Activated CD4-positive, alpha-beta T cell treated with anti-CD3 and anti-CD28 coated beads for 36 hours (primary cell): Measurements from ENCODE around the gene IL16. TPM values are rescaled to one million over a fixed set of nuclear protein-coding genes. Genes with fewer than 3 reads are reported as not detected.

Experiments
- ATAC-seq: fragments of 200-7000 bp; cut with Tn5 transposase; one replicate; pipeline ENCODE4 v1.10.0; 2021; ENCODE audit warnings: mild to moderate bottlenecking, moderate library complexity
- CTCF ChIA-PET: fragments of 350-600 bp; sonication (Branson Sonifier 250); formaldehyde crosslinking; loops from one replicate; lab custom pipeline; 2021; ENCODE audit warnings: antibody characterized with exemption; lab: Charles Lee
- POLR2A ChIA-PET: fragments of 350-600 bp; sonication (Branson Sonifier 250); formaldehyde crosslinking; loops from one replicate; lab custom pipeline; 2021; ENCODE audit warnings: antibody characterized with exemption, inconsistent platforms; lab: Charles Lee
- DNase-seq: peaks from one replicate; pipeline ENCODE4 v3.0.0-alpha.2; 2020
- H3K27ac Mint-ChIP-seq: one replicate; pipeline ENCODE4 v1.8.0; 2021; ENCODE audit warnings: mixed read lengths
- H3K27me3 Mint-ChIP-seq: one replicate; pipeline ENCODE4 v1.8.0; 2021; ENCODE audit warnings: mixed read lengths
- H3K36me3 Mint-ChIP-seq: one replicate; pipeline ENCODE4 v1.8.0; 2021; ENCODE audit warnings: low read depth, mixed read lengths
- H3K4me1 Mint-ChIP-seq: one replicate; pipeline ENCODE4 v1.8.0; 2021; ENCODE audit warnings: mixed read lengths
- H3K4me3 Mint-ChIP-seq: one replicate; pipeline ENCODE4 v1.8.0; 2021; ENCODE audit warnings: mild to moderate bottlenecking, moderate library complexity, mixed read lengths
- H3K9me3 Mint-ChIP-seq: one replicate; pipeline ENCODE4 v1.8.0; 2021; ENCODE audit warnings: low read depth, mixed read lengths
- intact Hi-C, 2 experiments: fragments of 100-400 bp; cut with DNase I in 1 of 2; cut with micrococcal nuclease in 1 of 2; formaldehyde crosslinking; loops; one replicate each; pipeline versions ENCODE4 v1.14.2 to v1.15.1; 2022 to 2024; cut with DNase I, micrococcal nuclease
- total RNA-seq, 2 experiments: library from RNA; stranded (reverse); gene quantifications; one replicate each; pipeline ENCODE4 v1.2.3, GENCODE V29; 2021

Gene IL16
- total RNA-seq, 2 experiments from 2014 or later = 102 to 117 TPM

GRCh38 chr15:81351651-81352050 lies 155.0 kb downstream of the IL16 start:
- no peaks in the 10 kb centered on the region for H3K36me3 Mint-ChIP-seq
- no peak for DNase-seq
- no peaks in the 10 kb centered on the region for H3K9me3 Mint-ChIP-seq
- ChIA-PET POLR2A (no interaction called here), CTCF (no interaction called here)
- intact Hi-C loops = no loop called here
- ATAC-seq = no peak
- H3K27me3 Mint-ChIP-seq = no peaks in the 10 kb centered on the region
- H3K27ac Mint-ChIP-seq = no peak overlapping the region
- peaks cover 4% of the 10 kb centered on the region for H3K4me1 Mint-ChIP-seq
- no peak overlapping the region for H3K4me3 Mint-ChIP-seq

GRCh38 chr15:81356252-81356651 lies 159.6 kb downstream of the IL16 start:
- intact Hi-C loops = no loop called here
- Mint-ChIP-seq H3K4me3 (no peak overlapping the region), H3K4me1 (no peaks in the 10 kb centered on the region), H3K9me3 (no peaks in the 10 kb centered on the region), H3K36me3 (no peaks in the 10 kb centered on the region), H3K27me3 (no peaks in the 10 kb centered on the region), H3K27ac (no peak overlapping the region)
- CTCF ChIA-PET = interaction anchor here (0.8 to 3.6 kb wide), 7 partner anchors 9 to 90 kb away, joined by 3 to 18 read pairs (median 3); no protein-coding TSS in a partner anchor
- DNase-seq (no peak), ATAC-seq (no peak)
- POLR2A ChIA-PET = no interaction called here

GRCh38 chr15:81357180-81357686 lies 160.6 kb downstream of the IL16 start:
- H3K4me3 Mint-ChIP-seq = no peak overlapping the region
- H3K9me3 Mint-ChIP-seq = no peaks in the 10 kb centered on the region
- ATAC-seq (no peak), DNase-seq (no peak)
- intact Hi-C loops = no loop called here
- H3K27me3 Mint-ChIP-seq = no peaks in the 10 kb centered on the region
- no peaks in the 10 kb centered on the region for H3K4me1 Mint-ChIP-seq
- no peaks in the 10 kb centered on the region for H3K36me3 Mint-ChIP-seq
- ChIA-PET POLR2A (no interaction called here), CTCF (interaction anchor here (0.6 to 3.6 kb wide), 8 partner anchors 10 to 91 kb away, joined by 3 to 18 read pairs (median 4); no protein-coding TSS in a partner anchor)
- H3K27ac Mint-ChIP-seq = no peak overlapping the region

DNA sequence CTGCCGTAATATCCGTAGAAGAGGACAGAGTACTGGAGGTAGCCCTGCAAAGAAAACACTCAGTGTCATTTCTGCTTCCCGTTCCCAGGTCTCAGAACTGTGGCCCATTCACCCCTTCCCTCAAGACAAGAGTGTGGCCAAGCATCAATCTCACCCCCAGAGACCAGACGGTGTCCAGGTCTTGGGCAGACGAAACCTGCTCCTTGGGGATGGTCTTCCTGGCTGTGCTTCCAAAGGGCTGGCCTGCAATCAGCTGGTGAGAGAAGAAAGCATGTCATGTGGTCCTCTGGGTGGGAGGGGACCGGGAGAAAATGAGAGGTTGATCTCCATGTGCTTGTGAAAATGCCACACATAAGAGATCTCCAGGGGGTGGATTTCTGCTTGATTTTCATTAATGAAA lies 161.6 kb downstream of the IL16 start:
- no peaks in the 10 kb centered on the region for H3K4me1 Mint-ChIP-seq
- intact Hi-C loops = no loop called here
- no peaks in the 10 kb centered on the region for H3K36me3 Mint-ChIP-seq
- ChIA-PET CTCF (interaction anchor here (0.6 to 3.6 kb wide), 4 partner anchors 13 to 388 kb away, joined by 3 to 18 read pairs (median 5); no protein-coding TSS in a partner anchor), POLR2A (interaction anchor here (0.6 kb wide), 1 partner anchor 119 kb away, joined by 3 read pairs; no protein-coding TSS in a partner anchor)
- H3K27me3 Mint-ChIP-seq = no peaks in the 10 kb centered on the region
- no peak overlapping the region for H3K4me3 Mint-ChIP-seq
- no peak for DNase-seq
- H3K27ac Mint-ChIP-seq = no peak overlapping the region
- no peak for ATAC-seq
- no peaks in the 10 kb centered on the region for H3K9me3 Mint-ChIP-seq

DNA sequence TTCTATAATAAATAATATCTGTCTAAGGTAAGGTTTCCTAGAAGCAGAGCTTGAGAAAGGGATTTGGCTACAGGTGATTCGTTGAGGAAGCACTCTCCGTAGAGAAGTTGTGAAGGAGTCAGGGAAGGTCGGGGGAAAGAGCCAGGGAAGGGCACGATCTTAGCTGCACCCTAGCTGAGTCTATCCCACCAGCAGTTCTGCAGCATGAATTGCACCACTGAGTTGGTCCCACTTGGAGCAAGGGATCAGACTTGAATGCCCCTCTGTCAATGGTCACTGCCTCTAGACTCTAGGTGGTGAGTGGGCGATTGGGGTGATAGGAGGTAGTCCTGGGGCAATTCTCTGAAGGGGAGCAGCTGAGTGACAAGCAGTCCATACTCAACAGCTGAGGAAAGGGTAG lies 163.8 kb downstream of the IL16 start:
- no peak overlapping the region for H3K27ac Mint-ChIP-seq

DNA sequence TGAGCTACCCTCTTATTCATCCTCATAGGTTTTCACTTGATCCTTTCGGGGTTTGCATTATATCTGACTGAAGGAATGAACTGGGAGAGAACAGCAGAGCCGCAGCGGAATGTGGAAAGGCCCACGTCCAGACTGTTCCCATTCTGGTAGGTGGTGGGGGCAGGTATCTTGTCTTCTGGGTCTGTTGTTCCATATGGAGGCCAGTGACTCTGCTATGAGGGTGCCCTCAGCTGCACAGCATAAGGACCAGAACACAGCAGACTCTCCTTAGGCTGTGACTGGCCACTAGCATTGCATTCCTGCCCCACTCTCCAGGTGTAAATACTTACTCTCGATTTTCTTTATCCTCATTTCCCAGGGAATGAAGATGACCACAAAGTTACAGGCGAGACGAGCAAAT lies 165.2 kb downstream of the IL16 start:
- H3K36me3 Mint-ChIP-seq = no peaks in the 10 kb centered on the region
- DNase-seq (no peak), ATAC-seq (no peak)
- CTCF ChIA-PET = interaction anchor here (0.5 to 1.5 kb wide), 3 partner anchors 15 to 164 kb away, joined by 3 read pairs; no protein-coding TSS in a partner anchor
- no peaks in the 10 kb centered on the region for H3K27me3 Mint-ChIP-seq
- intact Hi-C loops = no loop called here
- no peaks in the 10 kb centered on the region for H3K9me3 Mint-ChIP-seq
- POLR2A ChIA-PET = no interaction called here
- no peak overlapping the region for H3K4me3 Mint-ChIP-seq
- no peak overlapping the region for H3K27ac Mint-ChIP-seq
- H3K4me1 Mint-ChIP-seq = no peaks in the 10 kb centered on the region

More for the DNA sequence above, 163.8 kb downstream of the IL16 start:
- ATAC-seq (no peak), DNase-seq (no peak)
- Mint-ChIP-seq H3K4me1 (no peaks in the 10 kb centered on the region), H3K9me3 (no peaks in the 10 kb centered on the region), H3K36me3 (no peaks in the 10 kb centered on the region), H3K4me3 (no peak overlapping the region), H3K27me3 (no peaks in the 10 kb centered on the region)
- ChIA-PET CTCF (interaction anchor here (1.0 to 1.5 kb wide), 2 partner anchors 86 to 95 kb away, joined by 3 to 4 read pairs; no protein-coding TSS in a partner anchor), POLR2A (no interaction called here)
- intact Hi-C loops = no loop called here

GRCh38 chr15:81362790-81363189 lies 166.1 kb downstream of the IL16 start:
- DNase-seq = no peak
- ChIA-PET POLR2A (interaction anchor here (0.6 kb wide), 1 partner anchor 228 kb away, joined by 5 read pairs; no protein-coding TSS in a partner anchor), CTCF (no interaction called here)
- no peaks in the 10 kb centered on the region for H3K4me1 Mint-ChIP-seq
- H3K27me3 Mint-ChIP-seq = no peaks in the 10 kb centered on the region
- ATAC-seq = no peak
- no peak overlapping the region for H3K27ac Mint-ChIP-seq
- no peaks in the 10 kb centered on the region for H3K9me3 Mint-ChIP-seq
- intact Hi-C loops = no loop called here
- no peak overlapping the region for H3K4me3 Mint-ChIP-seq
- no peaks in the 10 kb centered on the region for H3K36me3 Mint-ChIP-seq

- Mint-ChIP-seq H3K4me1 (no peaks in the 10 kb centered on the region), H3K27me3 (no peaks in the 10 kb centered on the region), H3K4me3 (no peak overlapping the region), H3K27ac (no peak overlapping the region), H3K36me3 (no peaks in the 10 kb centered on the region), H3K9me3 (no peaks in the 10 kb centered on the region)
- no peak for DNase-seq
- no peak for ATAC-seq
- intact Hi-C loops = no loop called here
- ChIA-PET CTCF (interaction anchor here (0.8 kb wide), 1 partner anchor 101 kb away, joined by 3 read pairs; no protein-coding TSS in a partner anchor), POLR2A (no interaction called here)
Observed at GRCh38 chr15:81363276-81363675, 166.6 kb downstream of the IL16 start.

Other genes with a start within 250 kb of the IL16 start
- 10 to 100 TPM; 18.6 to 21.7 TPM for gene MESD, start 207.1 kb upstream of the IL16 start, total RNA-seq
- 10 to 100 TPM; 11.2 to 16.9 TPM for gene TLNRD1, start 196.0 kb upstream of the IL16 start, total RNA-seq
- gene CFAP161, start 62.6 kb upstream of the IL16 start, total RNA-seq = not detected
- 1 to 10 TPM; 8.9 to 9.2 TPM for gene STARD5, start 127.3 kb downstream of the IL16 start, total RNA-seq
- gene TMC3, start 177.3 kb downstream of the IL16 start, total RNA-seq = not detected